Activated T-cell treated with anti-CD3 and anti-CD28 coated beads, Interleukin-2, amount 50 U/mL, for 4 hours (primary cell): Measurements from ENCODE around the gene AOPEP. TPM values are rescaled to one million over a fixed set of nuclear protein-coding genes. Genes with fewer than 3 reads are reported as not detected.
"Not testable (repeated sequence)": the region's sequence is repeated elsewhere in the genome, so short reads cannot be mapped to it uniquely, and the experiment has no call there.

Experiments
- ATAC-seq, 2 donors: fragments of 200-7000 bp; cut with Tn5 transposase; one replicate each; pipeline ENCODE4 v1.10.0; 2021
- DNase-seq: peaks from one replicate; pipeline ENCODE4 v3.0.0-alpha.2; 2020
- H3K27me3 Mint-ChIP-seq: one replicate; pipeline ENCODE4 v1.8.0; 2021; ENCODE audit warnings: low read depth, mixed read lengths
- H3K36me3 Mint-ChIP-seq: one replicate; pipeline ENCODE4 v1.8.0; 2022; ENCODE audit warnings: mixed read lengths; ENCODE audit not compliant: insufficient read depth
- H3K4me1 Mint-ChIP-seq: one replicate; pipeline ENCODE4 v1.8.0; 2021; ENCODE audit warnings: low read depth, mixed read lengths
- H3K4me3 Mint-ChIP-seq: one replicate; pipeline ENCODE4 v1.8.0; 2021; ENCODE audit warnings: mild to moderate bottlenecking, moderate library complexity, mixed read lengths
- H3K9me3 Mint-ChIP-seq: one replicate; pipeline ENCODE4 v1.8.0; 2021; ENCODE audit warnings: mixed read lengths
- total RNA-seq, 3 donors: library from RNA; stranded (reverse); gene quantifications; one replicate each; pipeline ENCODE4 v1.2.1, GENCODE V29; 2021

Gene AOPEP
- total RNA-seq, 3 donors from 2014 or later: 7.1 to 7.9 (median 7.4) TPM

- Mint-ChIP-seq H3K4me1 (peaks cover 41% of the 10 kb centered on the region), H3K9me3 (peaks cover 2% of the 10 kb centered on the region), H3K27me3 (no peaks in the 10 kb centered on the region), H3K36me3 (peaks cover 4% of the 10 kb centered on the region), H3K4me3 (no peak overlapping the region)
- ATAC-seq: peak; percentile 57 to 71
- DNase-seq: peak; percentile 11
Measured at GRCh38 chr9:94870793-94871558, 144.5 kb downstream of the AOPEP start.

- H3K4me1 Mint-ChIP-seq: peaks cover 42% of the 10 kb centered on the region
Measured at GRCh38 chr9:94872083-94872833, 145.8 kb downstream of the AOPEP start.

GRCh38 chr9:94872891-94873511 is 146.5 kb downstream of the AOPEP start:
- Mint-ChIP-seq H3K9me3 (peaks cover 3% of the 10 kb centered on the region), H3K27me3 (no peaks in the 10 kb centered on the region), H3K4me3 (no peak overlapping the region), H3K4me1 (peaks cover 42% of the 10 kb centered on the region), H3K36me3 (peaks cover 4% of the 10 kb centered on the region)
- no peak for DNase-seq
- no peak for ATAC-seq

More at GRCh38 chr9:94872083-94872833, 145.8 kb downstream of the AOPEP start:
- H3K27me3 Mint-ChIP-seq: no peaks in the 10 kb centered on the region
- peaks cover 4% of the 10 kb centered on the region for H3K36me3 Mint-ChIP-seq
- H3K4me3 Mint-ChIP-seq: no peak overlapping the region
- DNase-seq (no peak), ATAC-seq (no peak)
- peaks cover 3% of the 10 kb centered on the region for H3K9me3 Mint-ChIP-seq

- Mint-ChIP-seq H3K4me3 (no peak overlapping the region), H3K27me3 (no peaks in the 10 kb centered on the region), H3K4me1 (peaks cover 53% of the 10 kb centered on the region), H3K36me3 (peaks cover 4% of the 10 kb centered on the region), H3K9me3 (peaks cover 3% of the 10 kb centered on the region)
- DNase-seq (no peak), ATAC-seq (no peak)
Measured at GRCh38 chr9:94874316-94874715, 147.8 kb downstream of the AOPEP start.

GRCh38 chr9:94875300-94876020 is 149.0 kb downstream of the AOPEP start:
- Mint-ChIP-seq H3K4me3 (no peak overlapping the region), H3K4me1 (peaks cover 44% of the 10 kb centered on the region), H3K36me3 (peaks cover 4% of the 10 kb centered on the region), H3K27me3 (no peaks in the 10 kb centered on the region), H3K9me3 (peaks cover 3% of the 10 kb centered on the region)
- no peak for DNase-seq
- ATAC-seq: peak; percentile 27 to 56

GRCh38 chr9:94878804-94879203 is 152.3 kb downstream of the AOPEP start:
- H3K36me3 Mint-ChIP-seq, H3K9me3 Mint-ChIP-seq, H3K4me3 Mint-ChIP-seq, DNase-seq, H3K27me3 Mint-ChIP-seq: not testable (repeated sequence)
- peak; percentile 72 to 76 for ATAC-seq
- H3K4me1 Mint-ChIP-seq: peaks cover 22% of the 10 kb centered on the region

- Mint-ChIP-seq H3K36me3 (peaks cover 4% of the 10 kb centered on the region), H3K4me3 (no peak overlapping the region), H3K9me3 (peaks cover 3% of the 10 kb centered on the region), H3K27me3 (no peaks in the 10 kb centered on the region), H3K4me1 (peaks cover 22% of the 10 kb centered on the region)
- DNase-seq: no peak
- peak in 1 of 2 donors; percentile 38 for ATAC-seq
Measured at GRCh38 chr9:94879230-94879629, 152.7 kb downstream of the AOPEP start.

- DNase-seq: no peak
Measured at GRCh38 chr9:94881023-94881422, 154.5 kb downstream of the AOPEP start.

GRCh38 chr9:94881454-94881853 is 155.0 kb downstream of the AOPEP start:
- H3K27me3 Mint-ChIP-seq: no peaks in the 10 kb centered on the region
- no peak overlapping the region for H3K4me3 Mint-ChIP-seq
- no peaks in the 10 kb centered on the region for H3K9me3 Mint-ChIP-seq
- ATAC-seq: no peak
- no peaks in the 10 kb centered on the region for H3K36me3 Mint-ChIP-seq
- DNase-seq: no peak
- H3K4me1 Mint-ChIP-seq: peaks cover 15% of the 10 kb centered on the region

More at GRCh38 chr9:94881023-94881422, 154.5 kb downstream of the AOPEP start:
- peaks cover under 1% of the 10 kb centered on the region for H3K36me3 Mint-ChIP-seq
- H3K27me3 Mint-ChIP-seq: no peaks in the 10 kb centered on the region
- H3K4me3 Mint-ChIP-seq: no peak overlapping the region
- no peak for ATAC-seq
- H3K4me1 Mint-ChIP-seq: peaks cover 15% of the 10 kb centered on the region
- H3K9me3 Mint-ChIP-seq: peaks cover under 1% of the 10 kb centered on the region

GRCh38 chr9:94881940-94882339 is 155.4 kb downstream of the AOPEP start:
- Mint-ChIP-seq H3K9me3 (no peaks in the 10 kb centered on the region), H3K36me3 (no peaks in the 10 kb centered on the region), H3K4me3 (no peak overlapping the region), H3K4me1 (peaks cover 15% of the 10 kb centered on the region), H3K27me3 (no peaks in the 10 kb centered on the region)
- DNase-seq: no peak
- ATAC-seq: no peak

- DNase-seq (no peak), ATAC-seq (no peak)
- Mint-ChIP-seq H3K27me3 (no peaks in the 10 kb centered on the region), H3K9me3 (no peaks in the 10 kb centered on the region), H3K36me3 (no peaks in the 10 kb centered on the region), H3K4me1 (peaks cover 14% of the 10 kb centered on the region), H3K4me3 (no peak overlapping the region)
Measured at GRCh38 chr9:94882966-94883641, 156.6 kb downstream of the AOPEP start.

- DNase-seq (no peak), ATAC-seq (no peak)
- peaks cover 5% of the 10 kb centered on the region for H3K36me3 Mint-ChIP-seq
- no peaks in the 10 kb centered on the region for H3K27me3 Mint-ChIP-seq
- no peaks in the 10 kb centered on the region for H3K4me1 Mint-ChIP-seq
- H3K4me3 Mint-ChIP-seq: no peak overlapping the region
- H3K9me3 Mint-ChIP-seq: peaks cover 6% of the 10 kb centered on the region
Measured at GRCh38 chr9:94885854-94886447, 159.5 kb downstream of the AOPEP start.

- ATAC-seq: no peak
- Mint-ChIP-seq H3K9me3 (peaks cover 13% of the 10 kb centered on the region), H3K4me1 (no peaks in the 10 kb centered on the region), H3K4me3 (no peak overlapping the region), H3K36me3 (peaks cover 9% of the 10 kb centered on the region), H3K27me3 (no peaks in the 10 kb centered on the region)
- no peak for DNase-seq
Measured at GRCh38 chr9:94887721-94888120, 161.2 kb downstream of the AOPEP start.
